ENCODE measurements around the gene COMMD10. TPM values are rescaled to one million over a fixed set of nuclear protein-coding genes. Genes with fewer than 3 reads are reported as not detected.

The COMMD10 gene
- total and polyA plus RNA-seq, 2 of the 8 experiments (the other 6 are each of a cell fraction or from before 2014, with no cell fraction given) = 16.5 to 43.4 TPM

GRCh38 chr5:116130976-116131375 is 46.2 kb downstream of the COMMD10 start:
- Histone ChIP-seq H3K27ac (ENCODE audit: low read depth, low read length) (no peak overlapping the region), H2AFZ (ENCODE audit: low read length) (no peak overlapping the region), H2BK12ac (ENCODE audit: low read depth, low read length) (no peak overlapping the region), H3K4me2 (ENCODE audit: insufficient read depth in 1 of 2, low read depth in 2 of 2, low read length in 2 of 2) (no peak overlapping the region), H3K23me2 (ENCODE audit: low read depth, low read length) (no peaks in the 10 kb centered on the region), H2AK5ac (ENCODE audit: low read depth, low read length) (no peak overlapping the region), H3K9me3 (ENCODE audit: insufficient read depth in 2 of 2, low read depth in 1 of 2, low read length in 1 of 2) (no peaks in the 10 kb centered on the region), H3K36me3 (ENCODE audit: control insufficient read depth in 2 of 4, insufficient read depth in 4 of 4, low read length in 3 of 4) (no peaks in the 10 kb centered on the region), H3K56ac (replicated peaks; ENCODE audit: insufficient read length, low read depth, low read length) (no peak overlapping the region), H3K23ac (ENCODE audit: insufficient read length) (no peak overlapping the region), H3K9ac (replicated peaks in 1 of 4; ENCODE audit: extremely low read depth in 1 of 4, low read depth in 3 of 4, low read length in 3 of 4) (no peak overlapping the region), H4K5ac (ENCODE audit: insufficient read length, low read depth, low read length) (no peak overlapping the region), H2BK15ac (ENCODE audit: low read length) (no peak overlapping the region), H2BK5ac (ENCODE audit: low read depth, low read length) (no peak overlapping the region), H3K4me1 (replicated peaks in 1 of 4; ENCODE audit: control insufficient read depth in 3 of 4, insufficient read depth in 4 of 4, low read length in 3 of 4) (no peaks in the 10 kb centered on the region), H4K8ac (ENCODE audit: extremely low read depth, insufficient read depth, low read length) (no peak overlapping the region), H3K4ac (replicated peaks; ENCODE audit: insufficient read length, low read depth, low read length) (no peak overlapping the region), H3K79me1 (ENCODE audit: low read depth, low read length) (no peaks in the 10 kb centered on the region), H2BK20ac (ENCODE audit: low read length) (no peak overlapping the region), H3K27me3 (replicated peaks in 1 of 4; ENCODE audit: control insufficient read depth in 3 of 4, extremely low read depth in 1 of 4, insufficient read depth in 3 of 4, low read length in 3 of 4) (no peaks in the 10 kb centered on the region), H3K4me3 (ENCODE audit: extremely low read depth in 1 of 4, insufficient read depth in 2 of 4, low read depth in 3 of 4, low read length in 4 of 4) (no peak overlapping the region), H4K91ac (replicated peaks; ENCODE audit: insufficient read length, low read length) (no peak overlapping the region), H3K18ac (ENCODE audit: extremely low read depth, low read length) (no peak overlapping the region), H3K79me2 (ENCODE audit: control insufficient read depth in 1 of 2, insufficient read depth in 2 of 2, low read length in 2 of 2) (no peaks in the 10 kb centered on the region), H2BK120ac (replicated peaks; ENCODE audit: low read depth, low read length) (no peak overlapping the region), H4K20me1 (replicated peaks in 1 of 2; ENCODE audit: control insufficient read depth in 1 of 2, insufficient read depth in 2 of 2, low read length in 2 of 2) (no peaks in the 10 kb centered on the region), H3K14ac (ENCODE audit: insufficient read length) (no peak overlapping the region)
- POLR2A ChIA-PET (ENCODE audit: partially characterized antibody) = no interaction called here
- CTCF ChIA-PET (ENCODE audit: partially characterized antibody) = interaction anchor here (0.8 kb wide), 1 partner anchor 158 kb away, joined by 3 read pairs; no protein-coding TSS in a partner anchor
- FAIRE-seq = no peak
- no peak for DNase-seq (ENCODE audit: low read depth in 1 of 2, low spot score in 2 of 2)
- 97% methylated on average over 2 of the region's 2 CpGs; no CpG with 5 or more reads in 1 of the 2 experiments for WGBS, 2 experiments (ENCODE audit: extremely low coverage in 1 of 2, insufficient coverage in 1 of 2, insufficient read length in 1 of 2, insufficient replicate concordance in 2 of 2, low coverage in 1 of 2, low lambda C conversion rate in 2 of 2, missing lambda C conversion rate in 1 of 2)
- TF ChIP-seq E2F6 (IDR thresholded peaks at IDR 0.05) (no peak), MAFK (IDR thresholded peaks at IDR 0.05; ENCODE audit: low read depth, low read length) (no peak), CBX8 (IDR thresholded peaks at IDR 0.05; ENCODE audit: borderline replicate concordance, low read depth, low read length) (no peak), EP300 (IDR thresholded peaks at IDR 0.05; ENCODE audit: borderline replicate concordance in 1 of 2, low read depth in 2 of 2, low read length in 2 of 2) (no peak), HDAC6 (IDR thresholded peaks at IDR 0.05; ENCODE audit: low read depth, low read length) (no peak), GTF2F1 (IDR thresholded peaks at IDR 0.05; ENCODE audit: borderline replicate concordance, low read depth, low read length) (no peak)

Data from H1 (cell line).